HG02763 (cell line): Measurements from ENCODE around the gene ZBTB7A.

Experiments used
- ATAC-seq: cut with Tn5 transposase; IDR thresholded peaks from one replicate; pipeline ENCODE4 v1.9.1; 2021; ENCODE audit warnings: mild to moderate bottlenecking, moderate library complexity; ENCODE audit not compliant: unreplicated experiment

The ZBTB7A gene

DNA sequence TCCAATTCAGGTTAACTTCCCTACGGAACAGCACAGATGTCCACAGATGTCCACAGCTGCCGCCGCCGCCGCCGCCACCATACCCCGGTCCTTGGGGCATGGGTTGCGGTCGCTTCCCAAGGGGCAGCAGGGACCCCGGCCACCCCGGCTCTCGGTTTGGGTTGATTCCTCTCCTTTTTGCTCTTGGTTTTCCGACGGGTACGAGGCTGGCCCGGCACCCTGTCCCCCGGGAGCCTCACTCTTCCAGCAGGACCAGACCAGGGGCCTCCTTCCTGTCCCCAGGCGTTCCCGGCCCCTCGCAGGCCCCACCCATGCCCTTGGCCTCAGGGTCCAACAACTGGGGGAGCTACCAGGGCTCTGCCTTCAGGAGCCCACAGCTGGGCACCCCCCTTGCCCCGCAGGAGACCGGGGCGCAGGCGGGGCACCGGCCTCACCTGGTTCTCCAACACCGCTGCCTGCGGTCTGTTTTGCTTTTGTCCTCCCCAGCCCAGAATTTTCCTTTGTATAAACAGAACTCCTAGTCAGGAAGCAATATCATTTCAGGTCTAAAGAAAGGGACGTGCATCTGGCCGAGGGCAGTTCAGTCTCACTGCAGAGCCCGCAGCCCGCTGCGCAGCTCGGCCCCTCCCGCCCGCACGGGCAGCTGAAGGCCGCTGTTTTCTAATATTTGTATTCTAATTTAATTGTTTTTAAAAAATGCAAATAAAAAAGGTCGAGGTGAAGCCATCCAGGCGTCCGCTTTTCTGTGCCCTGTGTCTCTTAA, 27.9 kb downstream of the ZBTB7A start:
- ATAC-seq, result no peak

DNA sequence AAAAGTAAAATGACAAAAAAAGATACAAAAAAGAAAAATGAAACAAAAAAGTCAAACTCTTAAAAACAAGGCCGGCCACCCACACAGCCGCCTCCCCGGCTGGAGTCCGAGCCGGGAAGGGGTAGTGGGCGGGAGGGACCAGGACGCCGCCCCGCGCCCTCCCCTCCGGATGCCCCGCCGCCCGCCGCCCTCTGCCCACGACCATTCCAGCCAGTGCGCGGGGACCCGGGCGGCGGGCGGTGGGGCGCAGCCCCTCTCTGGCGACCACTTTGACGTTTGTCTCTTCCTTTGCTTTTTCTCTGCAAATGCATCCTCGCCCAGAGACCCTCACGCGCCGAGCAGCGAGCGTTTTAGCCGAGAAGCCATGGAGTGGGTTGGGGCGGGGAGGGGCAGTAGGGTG, 28.6 kb downstream of the ZBTB7A start:
- no peak for ATAC-seq

DNA sequence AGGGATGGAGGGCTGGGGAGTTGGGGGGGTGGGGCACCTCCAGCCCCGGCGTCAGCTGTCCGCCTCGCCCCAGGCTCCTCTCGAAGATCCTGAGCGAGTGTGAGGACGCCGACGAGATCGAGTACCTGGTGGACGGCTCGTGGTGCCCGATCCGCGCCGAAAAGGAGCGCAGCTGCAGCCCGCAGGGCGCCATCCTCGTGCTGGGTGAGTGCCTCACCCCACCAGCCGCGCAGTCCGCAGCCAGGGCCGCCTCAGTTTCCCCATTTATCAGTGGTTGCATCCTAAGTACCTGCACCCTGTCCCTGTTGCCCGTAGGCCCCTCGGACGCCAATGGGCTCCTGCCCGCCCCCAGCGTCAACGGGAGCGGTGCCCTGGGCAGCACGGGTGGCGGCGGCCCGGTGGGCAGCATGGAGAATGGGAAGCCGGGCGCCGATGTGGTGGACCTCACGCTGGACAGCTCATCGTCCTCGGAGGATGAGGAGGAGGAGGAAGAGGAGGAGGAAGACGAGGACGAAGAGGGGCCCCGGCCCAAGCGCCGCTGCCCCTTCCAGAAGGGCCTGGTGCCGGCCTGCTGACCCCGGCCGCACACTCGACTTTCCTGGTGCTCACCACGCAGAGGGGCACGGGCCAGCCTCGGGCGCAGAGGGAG, 29.3 kb downstream of the ZBTB7A start:
- no peak for ATAC-seq

DNA sequence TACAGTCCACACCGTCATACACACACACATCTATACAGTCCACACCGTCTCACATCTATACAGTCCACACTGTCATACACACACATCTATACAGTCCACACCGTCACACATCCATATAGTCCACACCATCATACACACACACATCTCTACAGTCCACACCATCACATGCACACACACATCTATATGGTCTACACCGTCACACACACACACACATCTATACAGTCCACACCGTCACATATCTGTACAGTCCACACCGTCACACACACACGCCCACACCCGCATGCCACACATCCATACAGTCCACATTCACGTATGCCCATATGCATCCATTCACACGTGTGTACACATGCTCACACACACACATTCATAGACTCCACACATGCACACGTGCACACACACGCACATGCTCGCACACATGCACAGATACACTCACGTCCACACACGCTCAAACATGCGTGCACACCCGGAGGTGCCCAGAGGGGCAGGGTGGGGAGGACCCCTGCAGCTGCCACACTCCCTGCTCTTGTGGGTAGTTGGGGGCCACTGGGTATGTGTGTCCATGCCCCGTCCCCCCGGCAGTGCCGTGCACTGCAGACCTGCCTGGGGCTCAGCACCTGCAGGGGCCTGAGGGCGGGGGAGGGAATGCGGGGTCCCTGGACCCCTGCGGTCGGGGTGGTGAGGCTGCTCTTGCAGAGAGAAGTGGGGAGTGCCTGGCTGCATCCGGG, 30.0 kb downstream of the ZBTB7A start:
- ATAC-seq, result no peak

DNA sequence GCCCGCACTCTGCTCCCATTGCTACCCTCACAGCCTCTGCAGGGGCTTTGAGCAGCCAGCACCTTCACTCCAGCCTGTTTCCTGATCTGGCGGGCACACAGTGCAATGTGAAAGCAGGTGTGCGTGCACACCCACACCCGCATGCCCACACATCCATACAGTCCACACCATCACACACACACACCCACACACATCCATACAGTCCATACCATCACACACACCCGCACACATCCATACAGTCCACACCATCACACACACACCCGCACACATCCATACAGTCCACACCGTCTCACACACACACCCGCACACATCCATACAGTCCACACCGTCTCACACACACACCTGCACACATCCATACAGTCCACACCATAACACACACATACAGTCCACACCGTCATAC, 31.1 kb downstream of the ZBTB7A start:
- no peak for ATAC-seq

DNA sequence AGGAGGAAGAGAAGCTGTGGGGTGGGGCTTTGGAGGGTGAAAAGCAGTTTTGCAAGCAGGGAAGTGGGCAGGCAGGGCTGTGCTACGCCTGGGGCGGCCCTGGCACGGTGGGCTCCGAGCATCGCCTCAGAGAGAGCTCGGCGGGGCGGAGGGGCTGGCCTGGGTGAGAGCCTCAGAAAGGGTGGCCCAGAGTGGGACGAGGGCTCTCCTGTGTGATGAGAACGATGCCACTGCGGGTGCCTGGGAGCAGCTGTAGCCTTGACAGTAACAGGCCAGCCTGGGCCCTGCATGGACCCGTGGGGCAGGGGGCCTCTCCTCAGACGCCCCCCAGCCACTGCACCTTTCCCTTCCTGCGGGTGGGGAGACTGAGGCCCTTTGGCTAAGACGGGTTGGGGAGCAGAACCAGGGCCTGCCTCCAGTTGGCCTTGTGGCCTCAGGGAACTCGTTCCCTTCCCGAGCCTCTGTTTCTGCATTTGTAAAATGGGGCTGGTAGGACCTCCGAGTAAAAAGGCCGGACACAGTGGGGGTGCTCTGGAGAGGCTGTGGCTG, 31.6 kb downstream of the ZBTB7A start:
- no peak for ATAC-seq

DNA sequence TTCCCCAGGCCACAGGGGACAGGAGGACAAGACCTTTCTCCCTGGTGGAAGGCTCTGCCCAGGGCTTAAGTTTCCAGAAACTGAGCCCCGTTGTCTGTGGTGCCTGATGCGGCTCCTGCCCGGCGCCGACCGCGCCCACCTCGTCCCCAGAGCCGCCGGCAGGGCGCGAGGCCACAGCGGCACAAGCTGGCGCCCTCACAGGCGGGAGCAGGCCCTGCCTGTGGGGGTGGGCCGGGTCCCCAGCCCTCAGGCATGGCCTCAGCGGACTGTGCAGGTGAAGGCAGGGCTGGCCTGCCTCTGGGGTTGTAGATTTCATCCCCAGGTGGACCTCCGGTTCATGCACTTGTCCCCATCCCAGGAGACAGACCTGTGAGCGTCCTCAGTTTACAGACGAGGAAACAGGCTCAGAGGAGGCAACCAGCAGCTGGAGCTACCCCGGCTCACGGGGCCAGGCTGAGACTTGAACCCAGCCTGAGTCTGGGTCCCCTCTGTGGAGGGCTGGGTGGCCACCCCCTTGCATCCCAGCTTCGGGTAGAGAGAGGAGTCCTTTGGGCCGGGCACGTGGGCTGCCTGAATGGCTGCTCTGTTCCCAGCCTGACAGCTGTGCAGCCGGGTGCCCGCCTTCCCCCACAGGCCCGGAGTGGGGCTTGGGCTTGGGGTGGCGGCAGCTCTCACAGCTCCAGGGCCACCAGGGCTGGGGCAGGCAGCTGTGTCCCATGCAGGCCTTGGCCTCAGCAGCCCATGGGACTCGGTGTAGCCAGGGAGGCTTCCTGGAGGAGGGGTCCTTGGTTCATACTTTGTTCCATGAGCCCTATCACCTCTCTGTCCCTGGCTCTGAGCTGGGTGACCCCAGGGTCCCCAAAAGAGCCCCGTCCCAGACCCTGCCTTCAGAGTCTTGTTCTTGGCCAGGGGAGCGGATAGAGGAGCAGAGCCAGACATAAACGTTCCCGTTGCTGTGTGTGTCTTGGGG, 32.4 kb downstream of the ZBTB7A start:
- no peak for ATAC-seq

DNA sequence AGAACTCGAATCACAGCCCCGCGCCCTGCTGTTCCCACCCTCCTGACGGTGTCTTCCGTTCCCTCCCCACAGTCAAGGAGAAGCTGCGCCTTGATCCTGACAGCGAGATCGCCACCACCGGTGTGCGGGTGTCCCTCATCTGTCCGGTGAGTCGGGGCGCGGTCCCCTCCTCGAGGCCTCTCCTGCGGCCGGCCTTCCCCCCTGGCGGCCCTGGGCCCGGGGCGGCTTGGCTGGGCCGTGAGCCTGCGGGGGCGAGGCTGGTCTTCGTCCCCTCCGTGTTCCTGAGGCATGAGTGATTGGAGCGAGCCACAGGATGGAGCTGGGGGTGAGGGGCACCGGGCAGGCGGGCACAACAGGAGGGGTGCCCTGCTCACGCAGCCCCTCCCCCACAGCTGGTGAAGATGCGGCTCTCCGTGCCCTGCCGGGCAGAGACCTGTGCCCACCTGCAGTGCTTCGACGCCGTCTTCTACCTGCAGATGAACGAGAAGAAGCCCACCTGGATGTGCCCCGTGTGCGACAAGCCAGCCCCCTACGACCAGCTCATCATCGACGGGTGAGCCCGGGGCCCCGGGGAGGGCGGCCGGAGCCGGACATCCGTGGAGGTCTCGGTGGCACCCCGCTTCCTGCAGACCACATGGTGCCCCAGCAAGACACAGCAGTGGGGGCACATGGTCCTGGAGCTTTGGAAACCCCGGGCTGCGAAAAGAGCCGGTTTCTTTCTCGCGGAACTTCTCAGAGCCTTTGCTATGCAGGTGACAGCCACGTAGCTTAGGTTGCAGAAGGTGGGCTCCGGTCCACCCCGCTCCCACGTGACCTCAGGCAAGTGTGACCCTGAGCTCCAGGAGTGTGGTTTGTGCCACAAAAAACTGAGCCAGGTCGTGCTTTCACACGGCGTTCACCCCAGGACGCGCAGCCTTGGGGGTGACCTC, 33.4 kb downstream of the ZBTB7A start:
- no peak for ATAC-seq

DNA sequence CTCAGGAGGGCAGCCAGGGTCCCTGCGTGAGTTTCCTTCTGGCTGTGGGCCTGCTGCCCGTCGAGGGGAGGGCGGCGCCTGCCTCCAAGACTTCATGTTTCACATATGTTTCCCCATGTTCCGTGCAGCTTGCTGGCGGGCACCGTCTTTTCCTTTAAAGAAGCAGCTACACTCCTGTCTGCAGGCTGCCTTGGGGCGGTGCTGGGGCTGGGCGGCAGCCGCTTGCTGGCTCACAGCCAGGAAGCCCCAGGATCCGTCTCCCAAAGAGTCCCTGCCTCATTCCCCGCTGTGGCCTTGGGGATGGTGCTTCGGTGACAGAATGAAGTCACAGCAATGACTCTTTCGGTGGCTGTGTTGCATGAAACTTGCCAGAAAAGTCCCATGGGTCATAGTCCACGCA, 34.3 kb downstream of the ZBTB7A start:
- ATAC-seq, result no peak

DNA sequence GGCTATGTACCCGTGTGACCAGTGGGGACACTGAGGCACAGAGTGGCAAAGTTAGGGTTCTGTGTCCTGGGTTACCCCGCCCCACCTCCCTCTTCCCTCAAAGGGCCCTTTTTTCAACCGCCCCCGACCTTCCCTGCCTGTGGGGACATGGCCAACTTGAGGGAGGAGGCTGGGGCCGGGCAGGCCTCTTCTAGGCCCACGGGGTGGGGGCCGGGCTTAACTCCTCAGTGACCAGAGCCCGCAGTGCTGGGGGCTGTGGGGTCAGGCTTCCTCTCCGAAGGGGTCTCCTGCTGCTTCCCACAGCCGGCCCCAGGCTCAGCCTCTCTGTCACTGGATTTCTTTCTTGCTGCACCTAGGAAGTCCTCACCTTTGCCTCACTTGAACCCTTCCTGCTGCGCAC, 35.3 kb downstream of the ZBTB7A start:
- ATAC-seq, result no peak

DNA sequence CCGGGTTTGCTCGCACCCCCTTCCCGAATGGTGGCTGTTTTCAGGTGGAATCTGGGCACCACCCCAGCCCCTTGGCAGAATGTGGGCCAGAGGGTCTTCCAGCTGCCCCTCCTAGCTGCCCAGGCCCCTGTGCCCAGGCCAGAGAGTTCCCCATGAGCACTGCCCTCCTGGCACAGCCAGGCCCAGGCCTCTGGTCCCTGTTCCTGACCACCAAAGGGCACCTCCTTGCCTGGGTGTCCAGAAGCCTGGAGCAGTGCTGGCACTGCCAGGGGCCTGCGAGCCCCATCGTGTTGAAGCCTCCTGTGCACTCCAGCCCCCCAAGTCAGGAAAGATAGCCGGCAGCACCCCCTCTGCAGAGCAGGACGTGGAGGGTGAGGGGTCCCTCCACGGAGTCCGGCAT, 35.7 kb downstream of the ZBTB7A start:
- ATAC-seq, result no peak

DNA sequence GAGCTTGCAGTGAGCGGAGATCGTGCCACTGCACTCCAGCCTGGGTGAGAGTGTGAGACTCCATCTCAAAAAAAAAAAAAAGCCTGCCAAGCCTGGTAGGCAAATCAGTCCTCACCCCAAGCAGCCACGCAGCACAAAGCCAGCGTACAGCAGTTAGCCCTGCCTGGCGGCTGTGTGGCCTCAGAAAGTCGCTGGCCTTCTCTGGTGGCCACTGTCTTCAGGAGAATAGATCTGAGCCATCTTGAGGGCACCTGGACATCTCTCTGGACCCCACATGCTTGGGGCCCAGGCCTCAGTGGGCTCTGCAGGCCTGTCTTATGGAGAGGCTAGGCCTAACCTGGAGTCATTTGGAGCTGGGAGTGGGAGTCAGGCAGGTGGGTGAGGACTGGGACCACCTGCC, 36.1 kb downstream of the ZBTB7A start:
- no peak for ATAC-seq

DNA sequence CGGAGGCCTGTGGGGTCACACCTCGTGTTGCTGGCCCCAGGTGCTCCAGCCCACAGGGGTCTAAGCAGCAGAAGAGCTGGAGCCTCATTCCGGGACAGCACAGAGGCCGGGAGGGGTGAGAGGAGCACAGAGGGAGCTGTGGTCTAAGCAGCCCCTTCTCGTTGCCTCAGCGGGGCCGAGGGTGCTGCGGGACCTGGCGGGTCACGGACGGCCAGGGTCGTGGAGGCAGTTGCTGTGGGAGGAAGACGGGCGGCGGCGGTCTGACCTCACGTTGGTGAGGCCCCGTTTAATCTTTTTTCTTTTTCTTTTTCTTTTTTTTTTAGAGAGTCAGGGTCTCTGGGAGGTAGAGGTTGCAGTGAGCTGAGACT, 37.5 kb downstream of the ZBTB7A start:
- no peak for ATAC-seq

DNA sequence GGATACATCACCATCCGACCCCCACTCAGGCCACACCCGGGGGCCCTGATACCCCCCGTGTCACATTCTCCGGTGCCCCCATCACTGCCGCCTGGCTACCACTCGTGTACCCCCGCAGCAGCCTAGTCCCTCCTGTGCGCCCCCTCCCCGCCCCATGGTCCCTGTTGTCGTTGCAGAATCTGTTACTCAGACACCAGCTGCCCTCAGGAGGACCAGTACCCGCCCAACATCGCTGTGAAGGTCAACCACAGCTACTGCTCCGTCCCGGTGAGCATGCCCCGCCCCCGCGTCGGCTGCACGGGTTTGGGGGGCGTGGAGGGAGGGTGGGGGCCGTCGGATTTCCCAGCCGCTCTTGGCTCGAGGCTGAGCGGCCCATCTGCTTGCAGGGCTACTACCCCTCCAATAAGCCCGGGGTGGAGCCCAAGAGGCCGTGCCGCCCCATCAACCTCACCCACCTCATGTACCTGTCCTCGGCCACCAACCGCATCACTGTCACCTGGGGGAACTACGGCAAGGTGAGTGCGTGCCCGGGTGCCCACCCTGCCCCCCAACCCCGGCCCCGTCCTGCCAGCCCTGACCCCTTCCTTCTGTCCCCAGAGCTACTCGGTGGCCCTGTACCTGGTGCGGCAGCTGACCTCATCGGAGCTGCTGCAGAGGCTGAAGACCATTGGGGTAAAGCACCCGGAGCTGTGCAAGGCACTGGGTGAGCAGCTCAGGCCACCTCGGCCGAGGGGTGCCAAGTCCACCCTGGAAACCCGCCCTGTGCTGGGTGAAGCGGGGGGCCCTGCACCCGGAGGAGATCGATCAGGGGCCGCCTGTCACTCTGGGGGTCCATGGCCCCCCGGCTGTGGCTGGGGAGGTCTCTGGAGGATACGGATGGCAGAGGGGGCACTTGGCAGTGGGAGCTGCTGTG, 38.1 kb downstream of the ZBTB7A start:
- no peak for ATAC-seq

DNA sequence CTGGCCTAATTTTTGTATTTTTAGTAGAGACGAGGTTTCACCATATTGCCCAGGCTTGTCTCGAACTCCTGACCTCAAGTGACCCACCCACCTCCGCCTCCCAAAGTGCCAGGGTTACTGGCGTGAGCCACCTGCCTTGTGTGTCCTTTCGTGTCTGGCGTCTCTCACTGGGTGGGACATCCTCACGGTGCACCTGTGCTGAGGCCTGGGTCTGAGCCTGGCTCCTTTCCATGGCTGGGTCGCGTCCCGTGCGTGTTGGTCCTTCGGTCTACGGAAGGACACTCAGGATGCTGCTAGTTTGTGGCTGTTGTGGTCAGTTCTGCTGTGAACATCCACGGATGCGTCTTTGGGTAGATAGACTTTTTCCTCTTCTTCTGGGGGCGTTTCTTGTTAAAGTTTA, 39.6 kb downstream of the ZBTB7A start:
- ATAC-seq, result no peak

DNA sequence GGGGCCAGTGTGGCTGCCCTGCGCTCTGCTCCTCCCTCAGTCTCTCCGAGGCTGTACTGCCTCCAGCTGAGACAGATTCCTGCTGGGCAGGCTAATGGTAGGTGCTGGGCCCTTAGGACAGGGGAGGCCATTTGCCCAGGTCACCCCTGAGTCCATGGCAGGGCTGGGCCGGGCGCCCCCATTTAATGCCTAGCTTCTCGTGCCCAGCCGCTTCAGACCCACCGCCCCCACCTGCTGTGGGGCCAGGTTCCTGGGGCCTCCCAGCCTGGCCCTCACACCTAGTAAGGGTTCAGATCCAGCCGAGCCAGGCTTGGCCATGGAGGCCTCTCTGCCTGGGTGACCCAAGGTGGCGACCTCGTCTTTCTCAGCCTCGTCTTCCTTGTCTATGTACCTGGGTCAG, 41.4 kb downstream of the ZBTB7A start:
- ATAC-seq, result no peak

DNA sequence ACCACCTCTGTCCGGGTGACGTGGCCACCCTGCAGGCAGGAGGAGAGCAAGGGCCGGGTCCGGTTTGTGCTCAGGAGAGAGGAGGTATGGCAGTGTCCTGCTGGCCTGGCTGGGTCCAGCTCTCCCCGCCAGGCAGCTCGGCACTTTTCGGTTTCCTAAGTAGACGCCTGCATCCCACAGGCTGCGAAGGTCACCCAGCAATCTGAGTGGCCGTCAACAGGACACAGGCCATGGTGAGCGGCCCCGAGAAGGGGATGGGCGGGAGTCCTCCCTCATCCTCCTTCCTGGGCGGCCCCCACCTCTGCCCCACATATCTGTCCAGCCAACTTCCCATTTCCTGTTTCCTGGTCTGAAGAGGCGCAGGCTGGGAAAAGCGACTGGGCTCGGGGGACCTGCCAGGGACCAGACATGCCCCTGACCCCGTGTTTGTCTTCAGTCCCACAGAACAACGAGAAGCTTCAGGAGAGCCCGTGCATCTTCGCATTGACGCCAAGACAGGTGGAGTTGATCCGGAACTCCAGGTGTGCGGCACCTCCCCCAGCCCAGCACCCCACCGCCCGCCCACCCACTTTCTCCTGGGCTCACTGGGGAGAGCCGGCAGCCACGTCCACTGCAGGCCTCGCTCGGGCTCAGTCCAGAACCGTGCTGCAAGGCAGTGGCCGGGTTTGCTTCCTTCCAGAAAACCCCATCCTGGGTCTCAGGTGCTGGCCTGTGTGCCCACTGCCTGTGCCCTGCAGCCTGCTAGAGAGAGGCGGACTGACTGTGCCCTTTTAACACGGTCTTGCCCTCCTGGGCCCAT, 42.9 kb downstream of the ZBTB7A start:
- ATAC-seq, result no peak

DNA sequence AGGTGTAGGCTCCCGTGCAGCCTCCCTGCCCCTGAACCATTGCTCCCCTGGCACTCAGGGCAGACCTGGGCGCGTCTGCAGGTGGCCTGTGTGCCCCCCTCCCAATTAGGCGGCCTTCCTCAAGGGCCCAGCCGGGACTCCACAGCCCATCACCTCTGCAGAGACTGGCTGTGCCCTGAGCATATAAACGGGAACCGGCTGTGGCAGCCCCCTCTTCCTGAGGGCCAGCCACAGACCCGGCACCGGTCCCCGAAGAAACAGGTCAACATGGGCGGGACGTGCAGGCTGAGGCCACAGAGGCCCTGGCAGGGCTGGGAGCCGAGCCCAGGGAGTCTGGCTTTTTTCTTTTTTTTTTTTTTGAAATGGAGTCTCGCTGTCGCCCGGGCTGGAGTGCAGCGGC, 47.1 kb downstream of the ZBTB7A start:
- no peak for ATAC-seq
